Sigmoid colon (tissue), 4 donors: ENCODE measurements around the gene BTF3.

ENCODE experiments used
- CTCF ChIP-seq, 4 experiments: fragments of 450-650 bp in 3 of 4; fragments of 200-600 bp in 1 of 4; IDR thresholded peaks; one replicate each; pipeline ENCODE4 v1.5.1; 2016 to 2019; ENCODE audit warnings: antibody characterized with exemption in 4 of 4, mild to moderate bottlenecking in 3 of 4, moderate library complexity in 2 of 4
- POLR2AphosphoS5 ChIP-seq, 4 donors: sonication (generic); formaldehyde crosslinking; IDR thresholded peaks; one replicate each; pipeline ENCODE4 v1.6.1; 2017; ENCODE audit warnings: antibody characterized with exemption in 4 of 4

GRCh38 chr5:73497497-73498056, 665 bp upstream of the BTF3 start:
- no peak for TF ChIP-seq POLR2AphosphoS5 (IDR thresholded peaks at IDR 0.05)
- TF ChIP-seq CTCF (IDR thresholded peaks at IDR 0.05), result no peak
